HG02798 (cell line): Measurements from ENCODE around the gene HNRNPD.
"Not testable (repeated sequence)": the region's sequence is repeated elsewhere in the genome, so short reads cannot be mapped to it uniquely, and the experiment has no call there.

Experiments
- ATAC-seq: cut with Tn5 transposase; IDR thresholded peaks from one replicate; pipeline ENCODE4 v1.9.1; 2021; ENCODE audit warnings: mild to moderate bottlenecking; ENCODE audit not compliant: unreplicated experiment, poor library complexity

The HNRNPD gene

GRCh38 chr4:82373816-82374625, at the start of gene HNRNPD:
HNRNPD (minus strand) TSS chr4:82373991; CDS start chr4:82373678, 313 bp downstream.
- ATAC-seq: peak; percentile 95

- no peak for ATAC-seq
These were observed 48.8 kb upstream of the HNRNPD start for GRCh38 chr4:82422616-82423015.

GRCh38 chr4:82421796-82422560, 48.2 kb upstream of the HNRNPD start:
- no peak for ATAC-seq

GRCh38 chr4:82419451-82419850, 45.7 kb upstream of the HNRNPD start:
- ATAC-seq: no peak

- ATAC-seq: no peak
These were observed 42.2 kb upstream of the HNRNPD start for GRCh38 chr4:82415922-82416365.

GRCh38 chr4:82415061-82415460, 41.3 kb upstream of the HNRNPD start:
- not testable (repeated sequence) for ATAC-seq

GRCh38 chr4:82403725-82404124, 29.9 kb upstream of the HNRNPD start:
- no peak for ATAC-seq

GRCh38 chr4:82402196-82402775, 28.5 kb upstream of the HNRNPD start:
- no peak for ATAC-seq

GRCh38 chr4:82401600-82401999, 27.8 kb upstream of the HNRNPD start:
- no peak for ATAC-seq

- ATAC-seq: no peak
These were observed 24.5 kb upstream of the HNRNPD start for GRCh38 chr4:82398263-82398662.

GRCh38 chr4:82397527-82397926, 23.7 kb upstream of the HNRNPD start:
- ATAC-seq: no peak

GRCh38 chr4:82394896-82395295, 21.1 kb upstream of the HNRNPD start:
- ATAC-seq: no peak

- ATAC-seq: not testable (repeated sequence)
These were observed 16.3 kb upstream of the HNRNPD start for GRCh38 chr4:82390061-82390460.

- ATAC-seq: no peak
These were observed 14.6 kb upstream of the HNRNPD start for GRCh38 chr4:82388405-82388804.

- not testable (repeated sequence) for ATAC-seq
These were observed 12.5 kb upstream of the HNRNPD start for GRCh38 chr4:82386312-82386711.

- no peak for ATAC-seq
These were observed 9.0 kb upstream of the HNRNPD start for GRCh38 chr4:82382751-82383150.

GRCh38 chr4:82381661-82382296, 8.0 kb upstream of the HNRNPD start:
- no peak for ATAC-seq

- no peak for ATAC-seq
These were observed 7.4 kb upstream of the HNRNPD start for GRCh38 chr4:82381235-82381634.

- no peak for ATAC-seq
These were observed 7.0 kb upstream of the HNRNPD start for GRCh38 chr4:82380831-82381230.

- ATAC-seq: no peak
These were observed 6.6 kb upstream of the HNRNPD start for GRCh38 chr4:82380344-82380743.

- no peak for ATAC-seq
These were observed 2.3 kb upstream of the HNRNPD start for GRCh38 chr4:82376109-82376508.
